Activated CD8-positive, alpha-beta T cell treated with anti-CD3 and anti-CD28 coated beads for 36 hours (primary cell): Measurements from ENCODE around the gene PLTP. TPM values are rescaled to one million over a fixed set of nuclear protein-coding genes. Genes with fewer than 3 reads are reported as not detected.

Source experiments
- ATAC-seq: fragments of 200-7000 bp; cut with Tn5 transposase; one replicate; pipeline ENCODE4 v1.10.0; 2021; ENCODE audit warnings: mild to moderate bottlenecking, moderate library complexity
- CTCF ChIA-PET: fragments of 350-600 bp; sonication (Branson Sonifier 250); formaldehyde crosslinking; loops from one replicate; lab custom pipeline; 2021; ENCODE audit warnings: antibody characterized with exemption; lab: Charles Lee
- POLR2A ChIA-PET: fragments of 350-600 bp; sonication (Branson Sonifier 250); formaldehyde crosslinking; loops from one replicate; lab custom pipeline; 2021; ENCODE audit warnings: antibody characterized with exemption; lab: Charles Lee
- DNase-seq: peaks from one replicate; pipeline ENCODE4 v3.0.0-alpha.2; 2020
- H3K27ac Mint-ChIP-seq: one replicate; pipeline ENCODE4 v1.8.0; 2021; ENCODE audit warnings: mild to moderate bottlenecking, mixed read lengths
- H3K27me3 Mint-ChIP-seq: one replicate; pipeline ENCODE4 v1.8.0; 2021; ENCODE audit warnings: mixed read lengths
- H3K36me3 Mint-ChIP-seq: one replicate; pipeline ENCODE4 v1.8.0; 2021; ENCODE audit warnings: low read depth, mixed read lengths
- H3K4me1 Mint-ChIP-seq: one replicate; pipeline ENCODE4 v1.8.0; 2021; ENCODE audit warnings: low read depth, mixed read lengths
- H3K4me3 Mint-ChIP-seq: one replicate; pipeline ENCODE4 v1.8.0; 2021; ENCODE audit warnings: mild to moderate bottlenecking, moderate library complexity, mixed read lengths
- H3K9me3 Mint-ChIP-seq: one replicate; pipeline ENCODE4 v1.8.0; 2021; ENCODE audit warnings: mixed read lengths
- intact Hi-C: fragments of 100-400 bp; cut with micrococcal nuclease; formaldehyde crosslinking; loops from one replicate; pipeline ENCODE4 v1.10.0; 2022
- total RNA-seq, 2 experiments: library from RNA; stranded (reverse); gene quantifications; one replicate each; pipeline ENCODE4 v1.2.3, GENCODE V29; 2021
- TF ChIP-seq, protein P1 (sequence below): fragments of 200-600 bp; IDR thresholded peaks from one replicate; pipeline ENCODE4 v1.8.0; 2022; ENCODE audit warnings: antibody characterized with exemption, mild to moderate bottlenecking

PLTP gene
- total RNA-seq, 2 experiments from 2014 or later, result 7.4 to 8.6 TPM

DNA sequence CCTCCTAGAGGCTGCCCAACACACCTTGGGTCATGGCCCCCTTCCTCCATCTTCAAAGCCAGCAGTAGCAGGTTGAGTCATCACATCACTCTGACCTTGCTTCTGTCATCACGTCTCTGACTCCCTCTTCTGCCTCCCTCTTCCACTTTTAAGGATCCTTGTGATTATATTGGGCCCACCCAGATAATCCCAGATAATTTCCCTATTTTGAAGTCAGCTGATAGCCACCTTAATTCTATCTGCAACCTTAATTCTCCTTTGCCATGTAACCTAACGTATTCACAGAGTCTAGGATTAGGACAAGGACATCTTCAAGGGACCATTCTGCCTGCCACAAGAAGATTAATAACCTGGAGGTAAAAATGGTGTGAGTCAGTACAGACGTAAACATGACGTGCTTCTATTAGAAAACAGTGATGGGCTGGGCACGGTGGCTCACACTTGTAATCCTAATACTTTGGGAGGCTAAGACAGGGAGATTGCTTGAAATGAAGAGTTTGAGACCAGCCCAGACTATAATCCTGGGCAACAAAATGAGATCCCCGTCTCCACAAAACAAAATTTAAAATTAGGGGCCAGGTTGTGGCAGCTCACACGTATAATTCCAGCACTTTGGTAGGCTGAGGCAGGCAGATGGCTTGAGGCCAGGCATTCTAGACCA, 51.3 kb downstream of the PLTP start:
- Mint-ChIP-seq H3K4me1 (peaks cover 25% of the 10 kb centered on the region), H3K4me3 (no peak overlapping the region), H3K9me3 (no peaks in the 10 kb centered on the region), H3K27ac (no peak overlapping the region), H3K36me3 (peaks cover 2% of the 10 kb centered on the region), H3K27me3 (no peaks in the 10 kb centered on the region)
- TF ChIP-seq, protein P1, sequence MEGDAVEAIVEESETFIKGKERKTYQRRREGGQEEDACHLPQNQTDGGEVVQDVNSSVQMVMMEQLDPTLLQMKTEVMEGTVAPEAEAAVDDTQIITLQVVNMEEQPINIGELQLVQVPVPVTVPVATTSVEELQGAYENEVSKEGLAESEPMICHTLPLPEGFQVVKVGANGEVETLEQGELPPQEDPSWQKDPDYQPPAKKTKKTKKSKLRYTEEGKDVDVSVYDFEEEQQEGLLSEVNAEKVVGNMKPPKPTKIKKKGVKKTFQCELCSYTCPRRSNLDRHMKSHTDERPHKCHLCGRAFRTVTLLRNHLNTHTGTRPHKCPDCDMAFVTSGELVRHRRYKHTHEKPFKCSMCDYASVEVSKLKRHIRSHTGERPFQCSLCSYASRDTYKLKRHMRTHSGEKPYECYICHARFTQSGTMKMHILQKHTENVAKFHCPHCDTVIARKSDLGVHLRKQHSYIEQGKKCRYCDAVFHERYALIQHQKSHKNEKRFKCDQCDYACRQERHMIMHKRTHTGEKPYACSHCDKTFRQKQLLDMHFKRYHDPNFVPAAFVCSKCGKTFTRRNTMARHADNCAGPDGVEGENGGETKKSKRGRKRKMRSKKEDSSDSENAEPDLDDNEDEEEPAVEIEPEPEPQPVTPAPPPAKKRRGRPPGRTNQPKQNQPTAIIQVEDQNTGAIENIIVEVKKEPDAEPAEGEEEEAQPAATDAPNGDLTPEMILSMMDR, result no peak
- CTCF ChIA-PET, result no interaction called here
- DNase-seq (no peak), ATAC-seq (no peak)
- POLR2A ChIA-PET, result interaction anchor here (1.1 kb wide), 1 partner anchor 14 kb away, joined by 3 read pairs; no protein-coding TSS in a partner anchor
- intact Hi-C loops, result no loop called here

DNA sequence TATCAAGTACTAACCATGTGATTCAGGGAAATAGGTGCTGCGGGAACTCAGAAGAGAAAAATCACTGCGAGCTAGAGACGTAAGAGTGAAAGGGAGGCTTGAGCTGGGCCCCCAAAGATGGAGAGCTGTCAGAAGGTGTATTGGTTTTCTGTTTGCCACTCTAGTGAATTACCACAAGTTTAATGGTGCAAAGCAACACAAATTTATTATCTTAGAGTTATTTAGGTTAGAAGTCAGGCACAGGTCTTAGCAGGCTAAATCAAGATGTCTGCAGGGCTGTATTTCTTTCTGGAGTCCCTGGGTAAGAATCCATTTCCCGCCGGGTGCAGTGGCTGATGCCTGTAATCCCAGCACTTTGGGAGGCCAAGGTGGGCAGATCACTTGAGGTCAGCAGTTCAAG, 52.0 kb downstream of the PLTP start:
- no peak overlapping the region for H3K27ac Mint-ChIP-seq
- ATAC-seq, result no peak
- no peak overlapping the region for H3K4me3 Mint-ChIP-seq
- TF ChIP-seq, protein P1, result no peak
- POLR2A ChIA-PET, result interaction anchor here (0.6 kb wide), 1 partner anchor 221 kb away, joined by 3 read pairs; no protein-coding TSS in a partner anchor
- H3K27me3 Mint-ChIP-seq, result no peaks in the 10 kb centered on the region
- no peak for DNase-seq
- CTCF ChIA-PET, result no interaction called here
- intact Hi-C loops, result loop anchor here (5.0 kb wide), 1 partner anchor 48 kb away; the partner anchor contains the start of gene UBE2C
- H3K36me3 Mint-ChIP-seq, result peaks cover 2% of the 10 kb centered on the region
- no peaks in the 10 kb centered on the region for H3K9me3 Mint-ChIP-seq
- peaks cover 31% of the 10 kb centered on the region for H3K4me1 Mint-ChIP-seq

GRCh38 chr20:45857882-45858216, 54.1 kb downstream of the PLTP start:
- DNase-seq (peak; percentile 70), ATAC-seq (peak; percentile 55)
- peaks cover 42% of the 10 kb centered on the region for H3K4me1 Mint-ChIP-seq
- peaks cover 4% of the 10 kb centered on the region for H3K36me3 Mint-ChIP-seq
- ChIA-PET POLR2A (interaction anchor here (0.7 to 3.6 kb wide), 11 partner anchors 10 to 525 kb away, joined by 3 to 19 read pairs (median 5); partner anchors contain the start of genes CTSA, NEURL2, UBE2C and ZNF335), CTCF (interaction anchor here (1.2 to 3.1 kb wide), 2 partner anchors 33 to 112 kb away, joined by 3 to 15 read pairs; no protein-coding TSS in a partner anchor)
- no peaks in the 10 kb centered on the region for H3K9me3 Mint-ChIP-seq
- TF ChIP-seq, protein P1, result no peak
- intact Hi-C loops, result loop anchor here (5.0 kb wide), 1 partner anchor 46 kb away; the partner anchor contains the start of gene UBE2C
- peak overlapping the region; percentile 99 for H3K27ac Mint-ChIP-seq
- H3K4me3 Mint-ChIP-seq, result peak overlapping the region; percentile 97
- no peaks in the 10 kb centered on the region for H3K27me3 Mint-ChIP-seq

GRCh38 chr20:45857114-45857881, 54.7 kb downstream of the PLTP start, which contains the start of the genes ACOT8 and ZSWIM3:
TSS of gene ACOT8 (minus strand) at chr20:45857392. CDS start at chr20:45857315, 77 bp downstream.
TSS of gene ZSWIM3 (plus strand) at chr20:45857614. CDS start at chr20:45857826, 212 bp downstream.
- peak within 1 kb of the TSS; percentile 99 for H3K27ac Mint-ChIP-seq
- ChIA-PET CTCF (interaction anchor here (0.7 to 3.1 kb wide), 6 partner anchors 9 to 564 kb away, joined by 3 to 15 read pairs (median 4); partner anchors contain the start of gene ZSWIM1), POLR2A (interaction anchor here (1.3 to 3.6 kb wide), 8 partner anchors 9 to 115 kb away, joined by 3 to 19 read pairs (median 6); partner anchors contain the start of genes CTSA, NEURL2, UBE2C and ZNF335)
- peak within 1 kb of the TSS; percentile 97 for H3K4me3 Mint-ChIP-seq
- DNase-seq (peak; percentile 98), ATAC-seq (peak; percentile 96)
- intact Hi-C loops, result loop anchor here (5.0 kb wide), 1 partner anchor 45 kb away; the partner anchor contains the start of gene UBE2C
- H3K27me3 Mint-ChIP-seq, result no peaks in the 10 kb centered on the region
- peaks cover 4% of the 10 kb centered on the region for H3K36me3 Mint-ChIP-seq
- TF ChIP-seq, protein P1, result no peak
- H3K9me3 Mint-ChIP-seq, result no peaks in the 10 kb centered on the region
- H3K4me1 Mint-ChIP-seq, result peaks cover 42% of the 10 kb centered on the region
